Activated CD8-positive, alpha-beta memory T cell treated with anti-CD3 and anti-CD28 coated beads for 4 hours (primary cell): ENCODE results near the gene PDK1.

Source experiments
- DNase-seq, 2 donors: peaks; one replicate each; pipeline ENCODE4 v3.0.0-alpha.2; 2020; ENCODE audit warnings: low read depth in 2 of 2

The PDK1 gene

GRCh38 chr2:172640389-172640788, 84.5 kb downstream of the PDK1 start:
- no peak for DNase-seq

DNA sequence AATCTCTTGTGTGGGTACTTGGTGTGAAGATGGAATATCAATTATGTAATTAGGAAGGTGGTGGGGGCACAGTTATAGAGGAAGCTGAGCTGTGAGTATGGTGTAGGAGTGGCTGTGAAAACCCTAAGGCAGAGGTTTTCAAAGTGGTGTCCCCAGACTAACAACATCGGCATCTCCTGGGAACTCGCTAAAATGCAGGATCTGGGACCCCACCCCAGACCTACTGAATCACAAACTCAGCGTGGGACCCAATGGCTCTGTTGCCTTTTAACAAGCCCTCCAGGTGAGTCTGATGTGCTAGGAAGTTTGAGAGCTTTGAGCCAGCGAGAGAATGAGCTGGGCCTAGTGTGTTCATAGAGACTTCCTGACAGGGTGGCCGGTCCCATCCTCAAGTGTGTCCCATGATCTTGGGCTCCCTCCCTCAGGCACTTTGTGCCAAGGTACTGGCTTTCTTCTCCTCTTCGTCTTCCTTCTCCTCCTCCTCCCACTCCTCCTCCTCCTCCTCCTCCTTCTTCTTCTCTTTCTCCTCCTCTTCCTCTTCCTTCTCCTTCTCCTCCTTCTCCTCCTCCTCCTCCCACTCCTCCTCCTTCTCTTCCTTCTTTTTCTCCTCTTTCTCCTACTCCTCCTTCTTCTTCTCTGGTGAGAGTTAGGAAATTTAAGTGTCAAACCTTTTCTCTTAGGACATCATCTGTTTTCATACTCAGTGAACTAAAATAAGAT, 86.6 kb downstream of the PDK1 start:
- no peak for DNase-seq

- DNase-seq = no peak
These were observed 87.3 kb downstream of the PDK1 start for GRCh38 chr2:172643142-172643541.

DNA sequence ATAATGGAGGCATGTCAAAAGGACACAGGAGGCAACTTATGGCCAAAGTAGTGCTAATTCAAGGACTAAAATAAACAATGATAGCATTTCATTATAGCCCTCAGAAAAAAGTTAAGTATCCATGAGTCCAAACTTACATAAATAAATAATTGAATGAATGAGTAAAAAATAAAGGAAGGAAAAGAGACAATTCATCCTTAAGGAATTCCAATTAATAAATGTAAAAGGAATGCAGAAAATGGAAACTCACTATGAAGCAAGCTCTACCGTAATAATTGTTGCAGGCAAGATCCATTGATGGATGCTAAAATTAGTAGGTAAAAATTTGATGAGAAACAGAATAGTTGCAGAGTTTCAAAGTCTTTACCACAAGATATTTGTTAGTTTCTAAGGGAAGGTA, 91.5 kb downstream of the PDK1 start:
- DNase-seq = no peak

- DNase-seq = no peak
These were observed 99.4 kb downstream of the PDK1 start for GRCh38 chr2:172655091-172655837.

DNA sequence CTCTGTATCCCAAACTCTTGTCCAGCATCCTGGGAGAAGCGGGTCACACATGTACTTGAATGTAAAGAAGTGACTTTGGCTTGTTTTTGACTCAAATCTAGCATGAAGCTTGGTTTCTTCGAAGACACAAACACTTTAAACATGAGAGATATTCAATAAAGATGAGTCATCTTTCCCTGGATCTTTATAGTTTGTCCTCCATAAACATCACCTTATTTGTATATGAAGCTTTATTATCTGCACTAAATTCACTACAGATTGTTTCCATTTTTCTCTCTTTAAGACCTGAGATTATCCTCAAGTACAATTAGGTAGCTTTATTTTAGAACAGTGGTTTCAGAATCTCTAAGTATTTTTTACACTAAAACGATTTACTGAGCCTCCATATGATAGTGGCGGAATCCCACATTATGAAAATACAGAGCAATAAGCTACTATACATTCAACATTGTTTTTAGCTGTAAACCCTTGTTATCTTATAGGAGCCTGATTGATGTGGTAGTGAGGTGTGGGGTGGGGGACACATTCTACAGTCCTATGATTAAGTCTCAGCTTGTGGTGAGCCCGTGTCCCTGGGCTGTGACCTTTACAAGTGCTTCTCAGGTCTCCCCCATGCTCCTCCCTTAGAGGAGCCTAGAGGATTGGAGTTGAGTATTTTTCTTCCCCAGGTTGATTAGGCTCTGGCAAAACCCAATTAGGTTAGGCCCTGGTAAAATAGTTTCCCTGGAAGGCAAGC, 100.1 kb downstream of the PDK1 start:
- DNase-seq = no peak
